ENCODE measurements around the gene GNG13. TPM values are rescaled to one million over a fixed set of nuclear protein-coding genes. Genes with fewer than 3 reads are reported as not detected.

Gene GNG13
- total and polyA plus RNA-seq, 2 donors (not counting 3 experiments of a cell fraction or from before 2014, with no cell fraction given): not detected

DNA sequence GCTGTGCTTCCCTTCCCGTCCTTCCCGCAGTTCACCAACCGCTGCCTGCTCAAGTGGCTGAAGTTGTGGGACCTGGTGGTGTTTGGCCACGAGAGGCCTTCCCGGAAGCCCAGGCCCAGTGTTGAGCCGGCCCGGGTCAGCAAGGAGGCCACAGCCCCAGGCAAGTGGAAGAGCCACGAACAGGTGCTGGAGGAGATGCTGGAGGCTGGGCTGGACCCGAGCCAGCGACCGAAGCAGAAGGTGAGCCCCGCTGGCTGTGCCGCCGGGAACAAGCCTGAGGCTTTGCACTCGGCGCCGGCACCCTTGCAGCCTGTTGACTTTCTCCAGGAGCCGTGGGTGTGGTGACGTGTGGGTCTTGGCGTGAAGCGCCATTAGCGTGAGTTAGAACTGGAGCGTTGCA lies 9.4 kb downstream of the GNG13 start:
- Histone ChIP-seq H2AFZ (ENCODE audit: low read depth, low read length) (no peak overlapping the region), H3K4me1 (ENCODE audit: control insufficient read depth, extremely low read depth, insufficient read depth, low read length) (peaks cover 13% of the 10 kb centered on the region), H3K27me3 (ENCODE audit: control insufficient read depth in 2 of 2, insufficient read depth in 2 of 2, low read length in 2 of 2) (no peaks in the 10 kb centered on the region), H3K36me3 (ENCODE audit: control insufficient read depth in 2 of 2, extremely low read depth in 1 of 2, insufficient read depth in 2 of 2, low read length in 2 of 2) (peaks cover 2 to 4% of the 10 kb centered on the region in 2 experiments), H3K27ac (ENCODE audit: insufficient read depth, low read depth, low read length) (no peak overlapping the region), H3K9ac (replicated peaks; ENCODE audit: extremely low read depth, insufficient read depth, low read length) (no peak overlapping the region), H3K9me1 (replicated peaks; ENCODE audit: control insufficient read depth, extremely low read depth, insufficient read depth, low read length) (no peaks in the 10 kb centered on the region), H3K79me2 (ENCODE audit: control insufficient read depth, insufficient read depth, low read length) (peaks cover 26% of the 10 kb centered on the region), H4K20me1 (replicated peaks; ENCODE audit: control insufficient read depth, extremely low read depth, insufficient read depth, low read length) (no peaks in the 10 kb centered on the region), H3K4me3 (replicated peaks in 1 of 3; ENCODE audit: insufficient read depth in 1 of 3, low read depth in 1 of 3, low read length in 3 of 3) (no peak overlapping the region), H3K9me3 (replicated peaks; ENCODE audit: control insufficient read depth, insufficient read depth, low read length) (no peaks in the 10 kb centered on the region), H3K4me2 (ENCODE audit: insufficient read depth, low read length) (no peak overlapping the region)
- TF ChIP-seq FOS (IDR thresholded peaks at IDR 0.05; ENCODE audit: borderline replicate concordance, insufficient read depth, low read length): no peak
- no peak for TF ChIP-seq GATA2 (IDR thresholded peaks at IDR 0.05; ENCODE audit: insufficient read depth, insufficient read length, low read depth, low read length)
- TF ChIP-seq POLR2AphosphoS5 (IDR thresholded peaks at IDR 0.05; ENCODE audit: insufficient read depth, low read depth, low read length): no peak
- no peak for TF ChIP-seq EZH2 (IDR thresholded peaks at IDR 0.05; ENCODE audit: borderline replicate concordance, low read depth, low read length, severe bottlenecking)
- no peak for TF ChIP-seq POLR2A (IDR thresholded peaks at IDR 0.05; ENCODE audit: low read depth, low read length)
- no peak for TF ChIP-seq JUN (IDR thresholded peaks at IDR 0.05; ENCODE audit: borderline replicate concordance, insufficient read depth, insufficient read length, low read depth)
- intact Hi-C loops (cut with micrococcal nuclease) (no loop called here), dilution Hi-C loops (cut with MboI; ENCODE audit: extremely low pct_ligation_motif_present, low sequenced_read_pairs) (no loop called here)
- no peak for FAIRE-seq
- ChIA-PET CTCF (no interaction called here), POLR2A (no interaction called here)
- no peak for DNase-seq (ENCODE audit: low read depth, low spot score)
- no TSS peak for BruUV-seq (replicated peaks)

DNA sequence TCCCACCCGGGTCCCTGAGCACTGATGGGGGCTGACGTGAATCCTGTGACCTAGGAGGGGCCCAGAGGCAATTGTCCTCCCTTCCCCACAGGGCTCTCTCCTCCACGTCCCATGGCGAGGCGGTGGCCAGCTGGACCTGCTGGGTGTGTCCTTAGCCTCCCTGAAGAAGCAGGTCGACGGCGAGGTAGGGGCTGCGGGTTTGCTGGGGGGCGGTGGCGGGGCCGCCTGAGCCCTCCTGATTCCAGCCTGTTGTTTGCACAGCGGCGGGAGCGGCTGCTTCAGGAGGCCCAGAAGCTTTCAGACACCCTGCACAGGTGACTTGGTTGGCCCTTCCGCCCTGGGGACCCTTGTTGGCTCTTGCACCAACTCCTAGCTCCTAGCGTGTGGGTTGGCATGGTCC lies 10.4 kb downstream of the GNG13 start:
- Histone ChIP-seq H3K27me3 (ENCODE audit: control insufficient read depth in 2 of 2, insufficient read depth in 2 of 2, low read length in 2 of 2) (no peaks in the 10 kb centered on the region), H3K9ac (replicated peaks; ENCODE audit: extremely low read depth, insufficient read depth, low read length) (no peak overlapping the region), H3K4me2 (ENCODE audit: insufficient read depth, low read length) (no peak overlapping the region), H3K9me1 (replicated peaks; ENCODE audit: control insufficient read depth, extremely low read depth, insufficient read depth, low read length) (no peaks in the 10 kb centered on the region), H3K36me3 (ENCODE audit: control insufficient read depth in 2 of 2, extremely low read depth in 1 of 2, insufficient read depth in 2 of 2, low read length in 2 of 2) (peaks cover 2 to 6% of the 10 kb centered on the region in 2 experiments), H3K9me3 (replicated peaks; ENCODE audit: control insufficient read depth, insufficient read depth, low read length) (no peaks in the 10 kb centered on the region), H3K79me2 (ENCODE audit: control insufficient read depth, insufficient read depth, low read length) (peaks cover 26% of the 10 kb centered on the region), H4K20me1 (replicated peaks; ENCODE audit: control insufficient read depth, extremely low read depth, insufficient read depth, low read length) (no peaks in the 10 kb centered on the region), H3K27ac (ENCODE audit: insufficient read depth, low read depth, low read length) (no peak overlapping the region), H2AFZ (ENCODE audit: low read depth, low read length) (no peak overlapping the region), H3K4me3 (replicated peaks in 1 of 3; ENCODE audit: insufficient read depth in 1 of 3, low read depth in 1 of 3, low read length in 3 of 3) (no peak overlapping the region), H3K4me1 (ENCODE audit: control insufficient read depth, extremely low read depth, insufficient read depth, low read length) (peaks cover 13% of the 10 kb centered on the region)
- intact Hi-C loops (cut with micrococcal nuclease): no loop called here
- FAIRE-seq (no peak), DNase-seq (ENCODE audit: low read depth, low spot score) (no peak)
- no peak for TF ChIP-seq JUN (IDR thresholded peaks at IDR 0.05; ENCODE audit: borderline replicate concordance, insufficient read depth, insufficient read length, low read depth)
- TF ChIP-seq POLR2A (IDR thresholded peaks at IDR 0.05; ENCODE audit: low read depth, low read length): no peak
- TF ChIP-seq EZH2 (IDR thresholded peaks at IDR 0.05; ENCODE audit: borderline replicate concordance, low read depth, low read length, severe bottlenecking): no peak
- TF ChIP-seq FOS (IDR thresholded peaks at IDR 0.05; ENCODE audit: borderline replicate concordance, insufficient read depth, low read length): no peak
- TF ChIP-seq GATA2 (IDR thresholded peaks at IDR 0.05; ENCODE audit: insufficient read depth, insufficient read length, low read depth, low read length): no peak
- TF ChIP-seq POLR2AphosphoS5 (IDR thresholded peaks at IDR 0.05; ENCODE audit: insufficient read depth, low read depth, low read length): no peak
- TF ChIP-seq, protein P1, sequence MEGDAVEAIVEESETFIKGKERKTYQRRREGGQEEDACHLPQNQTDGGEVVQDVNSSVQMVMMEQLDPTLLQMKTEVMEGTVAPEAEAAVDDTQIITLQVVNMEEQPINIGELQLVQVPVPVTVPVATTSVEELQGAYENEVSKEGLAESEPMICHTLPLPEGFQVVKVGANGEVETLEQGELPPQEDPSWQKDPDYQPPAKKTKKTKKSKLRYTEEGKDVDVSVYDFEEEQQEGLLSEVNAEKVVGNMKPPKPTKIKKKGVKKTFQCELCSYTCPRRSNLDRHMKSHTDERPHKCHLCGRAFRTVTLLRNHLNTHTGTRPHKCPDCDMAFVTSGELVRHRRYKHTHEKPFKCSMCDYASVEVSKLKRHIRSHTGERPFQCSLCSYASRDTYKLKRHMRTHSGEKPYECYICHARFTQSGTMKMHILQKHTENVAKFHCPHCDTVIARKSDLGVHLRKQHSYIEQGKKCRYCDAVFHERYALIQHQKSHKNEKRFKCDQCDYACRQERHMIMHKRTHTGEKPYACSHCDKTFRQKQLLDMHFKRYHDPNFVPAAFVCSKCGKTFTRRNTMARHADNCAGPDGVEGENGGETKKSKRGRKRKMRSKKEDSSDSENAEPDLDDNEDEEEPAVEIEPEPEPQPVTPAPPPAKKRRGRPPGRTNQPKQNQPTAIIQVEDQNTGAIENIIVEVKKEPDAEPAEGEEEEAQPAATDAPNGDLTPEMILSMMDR (IDR thresholded peaks at IDR 0.05; ENCODE audit: extremely low read depth in 1 of 2, insufficient read depth in 1 of 2, low read depth in 1 of 2, low read length in 2 of 2): no peak
- TF ChIP-seq MYC (IDR thresholded peaks at IDR 0.05; ENCODE audit: low read depth, low read length): no peak
- TF ChIP-seq, protein P2, sequence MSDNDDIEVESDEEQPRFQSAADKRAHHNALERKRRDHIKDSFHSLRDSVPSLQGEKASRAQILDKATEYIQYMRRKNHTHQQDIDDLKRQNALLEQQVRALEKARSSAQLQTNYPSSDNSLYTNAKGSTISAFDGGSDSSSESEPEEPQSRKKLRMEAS (IDR thresholded peaks at IDR 0.05; ENCODE audit: insufficient read depth, insufficient read length): no peak
- ChIA-PET POLR2A (no interaction called here), CTCF (no interaction called here)
- dilution Hi-C loops (cut with MboI; ENCODE audit: extremely low pct_ligation_motif_present, low sequenced_read_pairs): no loop called here
- no TSS peak for BruUV-seq (replicated peaks)
